Sigmoid colon (tissue), 4 donors: Measurements from ENCODE around the gene SBNO2.

ENCODE experiments used
- CTCF ChIP-seq, 4 experiments: fragments of 450-650 bp in 3 of 4; fragments of 200-600 bp in 1 of 4; IDR thresholded peaks; one replicate each; pipeline ENCODE4 v1.5.1; 2016 to 2019; ENCODE audit warnings: antibody characterized with exemption in 4 of 4, mild to moderate bottlenecking in 3 of 4, moderate library complexity in 2 of 4
- EP300 ChIP-seq, 4 donors: sonication (generic); formaldehyde crosslinking; IDR thresholded peaks; one replicate each; pipeline ENCODE4 v1.6.1; 2017; ENCODE audit warnings: antibody characterized with exemption in 4 of 4
- POLR2A ChIP-seq, 2 donors: fragments of 450-650 bp; IDR thresholded peaks; one replicate each; pipeline ENCODE4 v1.6.1; 2016; ENCODE audit warnings: antibody characterized with exemption in 2 of 2, mild to moderate bottlenecking in 2 of 2, moderate library complexity in 2 of 2
- POLR2AphosphoS5 ChIP-seq, 4 donors: sonication (generic); formaldehyde crosslinking; IDR thresholded peaks; one replicate each; pipeline ENCODE4 v1.6.1; 2017; ENCODE audit warnings: antibody characterized with exemption in 4 of 4

- no peak for TF ChIP-seq POLR2A (IDR thresholded peaks at IDR 0.05)
- TF ChIP-seq CTCF (IDR thresholded peaks at IDR 0.05), result no peak
- no peak for TF ChIP-seq POLR2AphosphoS5 (IDR thresholded peaks at IDR 0.05)
- TF ChIP-seq EP300 (IDR thresholded peaks at IDR 0.05), result no peak
Measured at GRCh38 chr19:1130771-1131717, 43.0 kb downstream of the SBNO2 start.
